K562 treated with DMSO at 1 percent for 48 hours (cell line): Measurements from ENCODE around the gene IGSF21. TPM values are rescaled to one million over a fixed set of nuclear protein-coding genes. Genes with fewer than 3 reads are reported as not detected.

ENCODE experiments used
- total RNA-seq: library from RNA; unstranded; fragments of 300-600 nt; gene quantifications from 2 replicates; pipeline ENCODE4 v1.2.3, GENCODE V29; 2022; ENCODE audit warnings: low replicate concordance; ENCODE audit errors: extremely low read depth

Gene IGSF21
- not detected in 2 replicates for total RNA-seq

GRCh38 chr1:18107369-18108298 is at the start of gene IGSF21:
IGSF21 (plus strand) TSS chr1:18107798; CDS start chr1:18108129, 331 bp downstream.

